Caki2 (cell line): ENCODE data around the gene MLLT1. TPM values are rescaled to one million over a fixed set of nuclear protein-coding genes. Genes with fewer than 3 reads are reported as not detected.

ENCODE experiments used
- DNase-seq: peaks from one replicate; pipeline ENCODE4 v3.0.0-alpha.2; 2015; ENCODE audit warnings: low read depth
- in situ Hi-C: cut with HindIII; loops from 2 replicates; pipeline ENCODE4 v1.10.0; 2016; ENCODE audit warnings: low sequenced_read_pairs, low pct_unique_long_range_greater_than_20kb, mixed read lengths
- total RNA-seq: library from RNA; depleted of rRNA; stranded (reverse); fragments of >200 nt; shearing (Covaris generic); gene quantifications from 2 replicates; pipeline ENCODE4 v1.2.3, GENCODE V29; 2014; ENCODE audit warnings: low replicate concordance; rRNA removed

Gene MLLT1
- total RNA-seq, 1 experiment from 2014 or later: 2.2 TPM

DNA sequence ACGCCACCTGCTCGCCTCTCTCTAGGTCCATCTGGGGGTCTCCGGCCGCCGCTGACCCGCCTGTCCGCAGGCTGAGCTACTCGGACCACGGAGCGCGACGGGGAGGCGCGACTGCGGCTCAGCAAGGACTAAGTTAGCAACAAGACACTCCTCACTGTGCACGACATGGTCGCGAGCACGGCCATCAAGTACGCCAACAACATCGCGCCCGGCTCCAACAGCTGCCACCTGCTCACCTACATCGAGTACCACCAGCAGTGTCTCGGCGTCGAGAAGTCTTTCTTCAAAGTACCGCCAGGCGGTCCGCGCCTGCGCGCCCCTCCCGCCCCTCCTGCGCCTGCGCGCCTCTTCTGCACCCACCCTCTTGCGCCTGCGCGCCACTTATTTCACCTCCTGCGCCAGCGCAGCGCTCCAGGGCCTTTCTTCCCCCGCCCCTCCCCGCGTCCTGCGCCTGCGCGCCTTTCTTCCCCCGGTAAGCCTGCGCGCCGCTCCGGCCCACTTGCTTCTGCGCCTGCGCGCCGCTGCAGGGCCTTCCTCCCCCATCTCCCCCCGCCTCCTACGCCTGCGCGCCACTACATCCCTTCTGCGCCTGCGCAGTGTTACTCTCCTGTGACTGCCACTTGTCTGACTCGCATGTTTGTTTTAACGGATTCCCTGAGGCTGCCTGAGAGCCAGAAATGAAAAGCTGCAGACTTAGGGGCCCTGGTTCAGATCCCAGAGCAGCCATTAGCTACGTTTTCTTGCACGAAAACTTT is 80.4 kb downstream of the MLLT1 start:
- in situ Hi-C loops: no loop called here
- peak; percentile 93 for DNase-seq

DNA sequence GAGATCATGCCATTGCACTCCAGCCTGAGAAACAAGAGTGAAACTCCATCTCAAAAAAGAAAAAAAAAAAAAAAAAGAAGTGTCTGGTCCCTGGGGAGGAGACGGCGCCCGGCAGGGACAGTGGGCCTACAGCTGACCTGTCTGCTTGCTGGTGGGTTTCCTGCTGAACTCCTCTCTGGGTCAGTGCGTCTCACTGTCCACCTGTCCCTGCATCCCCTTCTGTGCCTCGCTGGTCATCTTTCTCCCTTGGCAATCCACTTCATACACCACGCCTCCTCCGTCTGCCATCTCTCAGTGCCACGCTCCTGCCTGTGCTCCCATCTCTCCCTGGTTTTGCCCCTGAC is 80.9 kb downstream of the MLLT1 start:
- in situ Hi-C loops: no loop called here

DNA sequence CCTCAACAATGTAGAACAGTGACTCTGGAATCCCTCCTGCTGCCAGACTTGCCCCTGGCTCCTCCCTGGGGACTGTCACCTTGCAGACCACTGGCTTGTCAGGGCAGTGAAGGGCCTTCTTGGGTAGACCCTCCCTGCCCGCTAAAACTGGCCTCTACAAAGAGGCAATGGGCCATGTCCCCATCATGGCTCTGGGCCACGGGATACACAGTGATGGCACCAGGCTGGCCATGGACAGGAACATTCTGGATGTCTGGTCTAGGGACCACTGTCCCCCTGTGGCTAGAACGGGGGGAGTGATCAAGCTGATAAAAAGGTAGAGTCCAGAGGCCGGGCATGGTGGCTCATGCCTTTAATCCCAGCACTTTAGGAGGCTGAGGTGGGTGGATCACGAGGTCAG is 83.4 kb downstream of the MLLT1 start:
- in situ Hi-C loops: no loop called here
- DNase-seq: no peak

More for the DNA sequence above, 80.9 kb downstream of the MLLT1 start:
- no peak for DNase-seq

DNA sequence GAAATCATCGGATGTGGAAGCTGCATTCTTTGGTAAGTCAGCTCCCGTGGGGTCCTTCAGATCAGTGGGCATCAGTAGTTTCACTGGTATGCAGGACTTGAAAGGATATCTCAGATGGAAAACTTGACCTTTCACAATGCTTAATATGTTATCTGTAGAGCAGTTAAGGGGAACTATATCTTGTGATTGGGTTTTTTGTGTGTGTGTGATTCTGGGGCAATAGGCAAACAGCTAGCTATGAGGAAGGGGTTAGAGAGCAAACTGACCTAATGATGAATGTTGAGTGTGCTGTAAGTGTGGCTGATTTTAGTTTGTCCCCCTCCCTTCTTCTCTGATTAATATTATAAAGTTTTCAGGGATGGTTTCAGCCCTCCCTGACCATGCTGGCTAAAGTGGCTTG is 91.0 kb downstream of the MLLT1 start:
- in situ Hi-C loops: no loop called here
- no peak for DNase-seq

DNA sequence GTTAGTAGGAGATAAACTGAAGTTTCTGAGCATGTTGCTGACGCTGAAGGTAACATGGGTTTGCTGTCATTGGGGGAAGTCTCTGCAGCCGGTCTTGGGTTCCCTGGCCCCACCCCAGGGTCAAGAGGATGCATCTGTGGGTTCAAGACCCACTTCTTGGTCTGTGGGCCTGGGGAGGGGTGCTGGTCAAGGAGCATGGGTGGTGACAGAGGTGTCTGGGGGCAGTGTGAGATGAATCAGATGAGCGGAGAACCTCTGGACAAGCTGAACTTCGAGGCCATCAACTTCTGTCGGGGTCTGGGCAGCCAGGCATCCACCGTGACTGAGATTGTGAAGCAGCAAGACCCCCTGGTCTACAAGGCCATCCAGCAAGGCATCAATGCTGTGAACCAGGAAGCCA is 92.4 kb downstream of the MLLT1 start:
- in situ Hi-C loops: no loop called here
- no peak for DNase-seq

DNA sequence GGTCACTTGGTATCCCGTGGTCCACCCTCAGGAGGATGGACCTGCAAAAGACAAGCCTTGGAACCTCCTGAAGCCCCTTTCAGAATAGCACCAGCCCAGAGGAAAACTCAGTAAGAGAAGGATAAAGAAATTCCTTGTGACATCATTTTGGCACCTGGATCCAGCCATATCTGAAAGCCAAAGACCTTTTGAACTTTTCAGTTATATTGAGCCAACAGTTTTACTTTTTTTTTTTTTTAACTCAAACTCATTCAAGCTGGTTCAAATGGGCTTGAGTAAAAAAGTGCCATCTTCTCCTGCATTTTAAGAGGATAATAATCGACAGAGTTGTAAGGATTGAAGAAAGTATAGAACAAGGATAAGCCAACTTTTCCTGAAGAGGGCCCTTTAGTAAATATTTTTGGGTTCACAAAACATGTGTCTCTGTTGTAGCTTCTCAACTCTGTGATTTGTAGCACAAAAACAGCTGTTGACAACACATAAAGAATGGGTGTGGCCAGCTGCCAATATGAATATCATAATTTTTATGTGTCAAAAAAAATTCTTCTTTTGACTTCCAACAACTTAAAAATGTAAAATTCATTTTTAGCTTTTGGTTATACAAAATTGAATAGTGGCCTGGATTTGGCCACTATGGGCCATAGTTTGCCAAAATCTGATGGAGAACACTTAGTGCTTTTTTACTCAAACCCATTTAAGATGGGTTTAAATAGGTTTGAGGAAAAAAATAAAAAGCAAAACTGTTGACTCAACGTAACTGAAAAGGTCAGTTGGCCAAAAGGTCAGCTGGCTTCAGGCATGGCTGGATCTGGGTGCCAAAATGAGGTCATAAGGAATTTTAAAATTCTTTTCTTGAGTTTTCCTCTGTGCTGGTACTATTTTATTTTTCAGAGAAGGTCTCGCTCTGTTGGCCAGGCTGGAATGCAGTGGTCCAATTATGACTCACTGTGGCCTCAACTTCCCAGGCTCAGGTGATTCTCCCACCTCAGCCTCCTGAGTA is 93.6 kb downstream of the MLLT1 start:
- DNase-seq: no peak
- in situ Hi-C loops: no loop called here

DNA sequence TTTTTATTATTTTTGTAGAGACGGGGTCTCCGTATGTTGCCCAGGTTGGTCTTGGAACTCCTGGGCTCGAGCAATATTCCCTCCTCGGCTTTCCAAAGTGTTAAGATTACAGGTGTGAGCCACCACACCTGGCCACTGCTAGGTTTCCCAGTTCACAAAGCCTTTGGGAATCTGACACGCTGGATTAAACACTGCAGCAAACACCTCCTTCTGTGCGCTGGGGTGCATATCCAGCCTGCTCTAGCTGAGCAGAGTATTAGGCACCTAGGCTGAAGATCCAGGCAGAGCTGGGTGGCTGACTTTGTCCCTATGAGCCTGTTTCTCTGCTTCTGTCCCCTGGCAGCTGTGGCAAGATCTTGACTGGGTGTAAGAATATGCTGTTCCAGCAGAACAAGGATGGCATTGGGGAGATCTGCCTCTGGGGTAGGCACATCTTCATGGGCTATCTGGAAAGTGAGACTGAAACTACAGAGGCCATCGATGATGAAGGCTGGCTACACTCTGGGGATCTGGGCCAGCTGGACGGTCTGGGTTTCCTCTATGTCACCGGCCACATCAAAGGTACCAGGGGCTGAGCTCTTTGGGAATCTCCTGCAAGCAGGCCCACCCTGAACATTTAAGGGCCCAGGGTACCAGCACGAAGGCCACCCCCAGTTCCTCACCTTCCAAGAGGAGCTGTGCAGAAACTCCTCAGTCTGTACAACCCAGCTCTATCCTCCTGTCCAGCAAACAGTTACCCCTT is 94.5 kb downstream of the MLLT1 start:
- in situ Hi-C loops: no loop called here
- no peak for DNase-seq

DNA sequence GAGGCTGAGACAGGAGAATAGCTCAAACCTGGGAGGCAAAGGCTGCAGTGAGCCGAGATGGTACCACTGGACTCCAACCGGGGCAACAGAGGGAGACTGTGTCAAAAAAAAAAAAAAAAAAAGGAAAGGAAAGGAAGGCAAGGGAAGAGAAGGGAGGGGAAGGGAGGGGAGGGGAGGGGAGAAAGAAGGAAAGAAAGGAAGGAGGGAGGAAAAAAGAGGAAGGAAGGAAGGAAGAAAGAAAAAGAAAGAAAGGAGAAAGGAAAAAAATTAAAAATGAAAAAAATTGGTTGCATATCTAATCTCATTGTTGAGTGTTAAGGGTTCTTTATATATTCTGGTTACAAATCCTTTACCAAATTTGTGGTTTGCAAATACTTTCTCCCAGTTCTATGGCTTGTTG is 98.7 kb downstream of the MLLT1 start:
- in situ Hi-C loops: no loop called here

DNA sequence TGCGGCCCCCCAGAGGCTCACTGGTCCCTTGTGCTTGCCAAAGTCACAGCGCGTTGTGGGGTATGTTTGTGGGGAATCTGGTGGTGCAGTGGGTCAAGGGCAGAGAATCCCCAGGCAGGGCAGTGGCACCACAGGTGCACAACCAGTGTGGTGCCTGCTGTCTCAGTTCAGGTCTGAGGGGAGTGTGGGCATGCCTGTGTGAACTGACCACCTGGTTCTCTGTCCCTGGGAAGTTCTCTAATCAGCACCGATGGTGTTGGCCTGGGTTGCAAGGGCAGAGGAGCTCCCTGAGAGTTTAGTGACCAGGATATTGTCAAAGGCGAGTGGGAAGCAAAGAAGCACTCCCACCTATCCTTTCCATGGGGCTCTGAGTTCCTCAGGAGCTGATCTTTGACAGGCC is 106.6 kb downstream of the MLLT1 start:
- DNase-seq: no peak
- in situ Hi-C loops: no loop called here

More for the DNA sequence above, 98.7 kb downstream of the MLLT1 start:
- no peak for DNase-seq

DNA sequence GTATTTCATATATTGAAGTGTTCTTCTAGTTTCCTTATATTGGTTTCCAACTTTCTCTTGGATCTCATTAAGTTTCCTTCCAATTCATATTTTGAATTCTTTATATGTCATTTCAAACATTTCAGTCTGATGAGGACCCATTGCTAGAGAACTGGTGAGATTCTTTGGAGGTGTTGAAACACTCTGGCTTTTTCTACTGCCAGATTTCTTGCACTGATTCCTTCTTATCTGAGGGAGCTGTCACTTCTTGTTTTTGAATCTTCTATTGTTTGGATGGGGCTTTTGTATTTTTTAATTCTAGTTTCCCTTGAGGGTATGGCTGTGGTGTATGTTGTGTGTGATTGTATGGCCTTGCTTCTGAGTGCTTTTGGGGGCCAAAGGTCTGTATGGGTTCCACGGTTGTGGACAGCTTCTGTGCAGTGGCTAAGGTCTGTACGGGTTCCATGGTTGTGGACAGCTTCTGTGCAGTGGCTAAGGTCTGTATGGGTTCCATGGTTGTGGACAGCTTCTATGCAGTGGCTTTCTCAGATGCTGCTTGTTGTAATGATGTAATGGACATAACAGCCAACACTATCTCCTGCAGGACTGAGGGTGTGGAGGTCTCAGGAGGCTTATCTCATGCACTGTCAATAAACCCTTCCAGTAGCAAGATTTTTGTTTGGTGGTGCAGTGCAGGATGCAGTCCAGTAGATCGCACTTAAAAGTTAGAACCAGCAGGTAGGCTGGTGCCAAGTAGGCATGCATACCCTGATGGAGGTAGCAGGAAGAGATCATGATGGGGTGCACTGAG is 107.5 kb downstream of the MLLT1 start:
- no peak for DNase-seq
- in situ Hi-C loops: no loop called here

DNA sequence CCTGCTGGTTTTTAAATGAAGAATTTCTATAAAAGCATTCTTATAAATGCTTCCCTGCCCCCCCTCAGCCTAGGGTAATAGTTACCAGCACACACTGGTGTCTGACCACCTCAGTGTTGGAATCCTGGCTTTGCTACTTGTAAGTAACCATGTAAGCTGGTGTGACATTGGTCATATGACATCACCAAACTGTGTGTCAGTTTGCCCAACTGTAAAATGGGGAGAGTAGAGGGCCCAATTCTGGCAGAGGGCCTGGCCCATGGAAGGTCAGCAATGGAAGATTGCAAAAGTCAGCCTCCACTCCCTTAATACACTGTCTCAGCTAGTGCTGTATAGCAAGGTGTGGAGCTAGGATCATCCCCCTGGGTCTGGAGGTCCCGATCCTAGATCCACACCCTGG is 112.7 kb downstream of the MLLT1 start:
- in situ Hi-C loops: no loop called here
- no peak for DNase-seq

DNA sequence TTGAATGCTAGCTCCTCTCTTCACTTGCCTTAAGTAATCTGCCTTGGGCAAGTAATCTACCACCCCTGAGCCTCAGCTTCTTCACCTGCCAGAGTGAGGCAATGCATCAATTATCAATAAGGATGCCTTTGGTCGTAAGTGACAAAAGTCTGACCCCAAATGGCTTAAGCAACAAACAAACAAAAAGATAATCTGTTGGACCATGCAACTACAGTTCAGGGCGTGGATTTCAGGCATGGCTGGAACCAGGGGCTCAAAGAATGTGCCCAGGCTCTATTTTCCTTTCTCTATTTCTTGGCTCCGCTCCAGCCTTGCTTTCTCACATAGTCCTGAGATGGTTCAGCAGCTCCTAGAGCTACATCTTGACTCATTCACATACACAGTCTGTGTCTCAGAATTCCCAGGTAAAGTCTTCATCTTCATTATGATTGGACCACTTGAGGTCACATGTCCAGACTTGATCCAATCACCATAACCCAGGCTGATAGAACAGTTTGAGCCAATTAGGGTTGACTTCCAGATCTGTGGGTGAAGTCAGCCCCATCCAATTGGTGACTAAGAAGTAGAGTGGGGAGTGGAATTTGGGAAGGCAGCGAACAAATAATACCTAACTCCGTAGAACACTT is 114.8 kb downstream of the MLLT1 start:
- in situ Hi-C loops: no loop called here
- no peak for DNase-seq

DNA sequence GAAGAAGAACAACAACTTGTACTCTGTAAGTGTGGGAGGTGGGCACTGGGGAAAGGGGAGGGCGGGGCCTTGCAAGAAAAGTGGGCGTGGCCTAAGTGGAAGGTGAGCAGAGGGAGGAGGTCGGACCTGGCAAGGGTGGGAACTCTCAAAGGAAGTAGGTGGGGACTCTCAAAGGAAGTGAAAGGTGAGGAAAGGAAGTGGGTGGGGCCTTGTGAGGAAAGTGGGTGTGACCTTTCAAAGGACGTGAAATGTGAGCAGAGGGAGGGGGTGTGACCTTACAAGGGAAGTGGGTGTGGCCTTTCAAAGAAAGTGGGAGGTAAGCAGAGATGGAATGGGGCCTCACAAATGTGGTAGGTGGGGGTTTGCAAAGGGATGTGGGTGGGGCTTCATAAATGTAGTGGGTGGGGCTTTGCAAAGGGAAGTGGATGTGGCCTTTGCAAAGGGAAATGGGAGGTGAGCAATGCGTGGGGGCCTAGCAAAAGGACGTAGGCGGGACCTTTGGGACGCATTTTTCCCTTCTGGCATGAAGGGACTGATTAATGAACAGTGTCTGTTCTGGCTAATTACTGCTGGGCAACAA is 118.4 kb downstream of the MLLT1 start:
- in situ Hi-C loops: no loop called here
- DNase-seq: peak; percentile 6

Other genes with a start within 250 kb of the MLLT1 start
- 2.0 and 5.8 TPM in 2 replicates for gene RFX2, start 169.5 kb downstream of the MLLT1 start, total RNA-seq
- not detected in 2 replicates for gene ACSBG2, start 144.3 kb downstream of the MLLT1 start, total RNA-seq
- not detected in 2 replicates for gene ACER1, start 53.6 kb upstream of the MLLT1 start, total RNA-seq
- gene CLPP, start 81.6 kb upstream of the MLLT1 start, total RNA-seq: 50.5 and 55.4 TPM in 2 replicates
- gene ALKBH7, start 92.8 kb upstream of the MLLT1 start, total RNA-seq: 55.3 and 62.4 TPM in 2 replicates
- gene PSPN, start 96.0 kb upstream of the MLLT1 start, total RNA-seq: 0.07 and 0.17 TPM in 2 replicates
- gene GTF2F1, start 113.2 kb upstream of the MLLT1 start, total RNA-seq: 37.4 and 44.0 TPM in 2 replicates
- gene KHSRP, start 144.8 kb upstream of the MLLT1 start, total RNA-seq: 56.0 and 72.8 TPM in 2 replicates
- not detected in 2 replicates for gene SLC25A41, start 153.8 kb upstream of the MLLT1 start, total RNA-seq
- 19.5 and 40.7 TPM in 2 replicates for gene SLC25A23, start 179.8 kb upstream of the MLLT1 start, total RNA-seq
- gene CRB3, start 184.3 kb upstream of the MLLT1 start, total RNA-seq: 22.0 and 34.7 TPM in 2 replicates
- not detected in 2 replicates for gene DENND1C, start 201.8 kb upstream of the MLLT1 start, total RNA-seq
- gene TUBB4A, start 222.3 kb upstream of the MLLT1 start, total RNA-seq: 0.41 TPM in 1 of 2 replicates, not detected in the other